Spleen (tissue), 11 donors: Measurements from ENCODE around the gene SIPA1L3. TPM values are rescaled to one million over a fixed set of nuclear protein-coding genes. Genes with fewer than 3 reads are reported as not detected.

Experiments
- DNase-seq: peaks from one replicate; pipeline ENCODE4 v3.0.0-alpha.2; 2020
- H3K27ac ChIP-seq, 8 donors: fragments of 200-600 bp; sonication (generic) in 7 of 8; 1 replicate in 4 of 8; 2 replicates in 4 of 8; pipeline versions ENCODE4 v1.5.0 to v1.8.0; 2016 to 2021; ENCODE audit warnings: inconsistent platforms in 4 of 8, mild to moderate bottlenecking in 4 of 8, moderate library complexity in 1 of 8
- H3K27me3 ChIP-seq, 7 donors: fragments of 200-600 bp; sonication (generic) in 6 of 7; replicated peaks in 1 of 7; 1 replicate in 4 of 7; 2 replicates in 3 of 7; pipeline versions ENCODE4 v1.5.0 to v1.8.0; 2016 to 2021; ENCODE audit warnings: inconsistent platforms in 3 of 7, mild to moderate bottlenecking in 1 of 7
- H3K36me3 ChIP-seq, 6 donors: fragments of 200-600 bp; sonication (generic) in 5 of 6; 1 replicate in 4 of 6; 2 replicates in 2 of 6; pipeline versions ENCODE4 v1.5.0 to v1.8.0; 2016 to 2021; ENCODE audit warnings: inconsistent platforms in 2 of 6
- H3K4me1 ChIP-seq, 6 donors: fragments of 200-600 bp; sonication (generic) in 5 of 6; 1 replicate in 3 of 6; 2 replicates in 3 of 6; pipeline versions ENCODE4 v1.5.0 to v1.8.0; 2016 to 2021; ENCODE audit warnings: inconsistent platforms in 3 of 6
- H3K4me3 ChIP-seq, 8 donors: fragments of 200-600 bp; sonication (generic) in 7 of 8; 1 replicate in 4 of 8; 2 replicates in 4 of 8; pipeline versions ENCODE4 v1.5.0 to v1.8.0; 2016 to 2021; ENCODE audit warnings: inconsistent platforms in 4 of 8, mild to moderate bottlenecking in 4 of 8, moderate library complexity in 2 of 8
- H3K9me3 ChIP-seq, 8 donors: fragments of 200-600 bp; sonication (generic) in 7 of 8; 1 replicate in 4 of 8; 2 replicates in 4 of 8; pipeline versions ENCODE4 v1.5.0 to v1.8.0; 2016 to 2021; ENCODE audit warnings: inconsistent platforms in 4 of 8
- CTCF ChIP-seq, 11 experiments: fragments of 200-600 bp in 7 of 11; fragments of 450-650 bp in 4 of 11; sonication (generic) in 4 of 11; IDR thresholded peaks in 8 of 11; conservative IDR thresholded peaks in 3 of 11; 1 replicate in 7 of 11; 2 replicates in 4 of 11; pipeline versions ENCODE4 v1.4.0 to v1.8.0; 2016 to 2021; ENCODE audit warnings: antibody characterized with exemption in 11 of 11, inconsistent platforms in 4 of 11, mild to moderate bottlenecking in 1 of 11
- POLR2A ChIP-seq, 3 donors: fragments of 450-650 bp; IDR thresholded peaks; one replicate each; pipeline ENCODE4 v1.5.1; 2017; ENCODE audit warnings: antibody characterized with exemption in 3 of 3, mild to moderate bottlenecking in 1 of 3
- POLR2AphosphoS5 ChIP-seq, 3 donors: sonication (generic); formaldehyde crosslinking; IDR thresholded peaks; one replicate each; pipeline ENCODE4 v1.5.1; 2017; ENCODE audit warnings: antibody characterized with exemption in 3 of 3
- WGBS, 5 donors: extraction: QIAGEN DNeasy Blood & Tissue Kit in 3 of 5; methylation state at CpG; one replicate each; pipeline versions ENCODE4 v1.1.5 to v1.1.7; 2013 to 2018; 5-methylcytosine and 5-hydroxymethylcytosine counted together
- intact Hi-C: fragments of 100-400 bp; cut with DNase I; formaldehyde crosslinking; loops from one replicate; pipeline ENCODE4 v1.15.0; 2023; ENCODE audit warnings: low total_unique reads
- polyA plus RNA-seq, 3 donors: library from polyadenylated mRNA; stranded (reverse); fragments of 200-250 nt; gene quantifications; one replicate each; pipeline ENCODE4 v1.2.1, GENCODE V29; 2013
- total RNA-seq, 7 donors: library from RNA; depleted of rRNA in 3 of 7; stranded (reverse); fragments of >200 nt in 3 of 7; fragmentation: NEBNext Ultra II Directional in 4 of 7; extraction: Animal tissue kit (Norgen Biotek cat#: 25700) in 4 of 7; gene quantifications; one replicate each; pipeline versions ENCODE4 v1.1.0 to v1.2.1, GENCODE V29; 2016 to 2021
- donor health status: healthy with polysubstance abuse.
- donor health status: DM: no; HTN: no; CAD: no; lungs with moderate emphysema.
- donor health status: DM: no; HTN: no; CAD: no.
- donor health status: Bipolar disorder and iron deficiency.
- donor health status: healthy.
- donor health status: DM: no; HTN: no; CAD: no.
- donor health status: DM: yes; HTN: yes; CAD: no.

Gene SIPA1L3
- total and polyA plus RNA-seq, 10 donors, result 5.4 to 62.6 (median 40.3) TPM

GRCh38 chr19:37907735-37908455 lies 887 bp downstream of the SIPA1L3 start:
- WGBS, 5 donors, result 18 to 25% (median 21%) methylated on average over 13 of the region's 13 CpGs
- H3K9me3 ChIP-seq, result no peaks in the 10 kb centered on the region
- peaks cover 16 to 66% (median 39%) of the 10 kb centered on the region in 6 donors for H3K4me1 ChIP-seq
- intact Hi-C loops, result loop anchor here (10.0 kb wide), 1 partner anchor 317 kb away; the partner anchor contains the start of gene DPF1
- peak overlapping the region in 6 of 8 donors; percentile 66 to 91 (median 86) for H3K27ac ChIP-seq
- TF ChIP-seq POLR2A (IDR thresholded peaks at IDR 0.05) (no peak), CTCF (IDR thresholded peaks at IDR 0.05 in 8 of 11, conservative IDR thresholded peaks at IDR 0.05 in 3 of 11) (no peak), POLR2AphosphoS5 (IDR thresholded peaks at IDR 0.05) (no peak)
- H3K4me3 ChIP-seq, result peak overlapping the region; percentile 69 to 100 (median 96)
- DNase-seq, result peak; percentile 38
- H3K27me3 ChIP-seq, result no peaks in the 10 kb centered on the region
- no peaks in the 10 kb centered on the region for H3K36me3 ChIP-seq

- no peaks in the 10 kb centered on the region for H3K9me3 ChIP-seq
- intact Hi-C loops, result loop anchor here (10.0 kb wide), 1 partner anchor 315 kb away; the partner anchor contains the start of gene DPF1
- no peak for DNase-seq
- H3K4me1 ChIP-seq, result peaks cover 16 to 85% (median 47%) of the 10 kb centered on the region in 6 donors
- H3K36me3 ChIP-seq, result no peaks in the 10 kb centered on the region
- H3K27me3 ChIP-seq, result no peaks in the 10 kb centered on the region
- TF ChIP-seq POLR2A (IDR thresholded peaks at IDR 0.05) (no peak), POLR2AphosphoS5 (IDR thresholded peaks at IDR 0.05) (no peak), CTCF (IDR thresholded peaks at IDR 0.05 in 8 of 11, conservative IDR thresholded peaks at IDR 0.05 in 3 of 11) (no peak)
- 61 to 86% (median 82%) methylated on average over 6 of the region's 6 CpGs for WGBS, 5 donors
- H3K4me3 ChIP-seq, result no peak overlapping the region
- H3K27ac ChIP-seq, result peak overlapping the region in 1 of 8 donors; percentile 60
Observed at GRCh38 chr19:37909661-37910199, 2.7 kb downstream of the SIPA1L3 start.

- 6 to 43% (median 22%) methylated on average over 2 of the region's 2 CpGs for whole genome bisulfite sequencing, 5 donors
- intact Hi-C loops, result no loop called here
- Histone ChIP-seq H3K27me3 (no peaks in the 10 kb centered on the region), H3K4me3 (peak overlapping the region in 3 of 8 donors; percentile 9 to 30 (median 16)), H3K36me3 (peaks cover 0 to 17% (median 0%) of the 10 kb centered on the region in 6 donors), H3K27ac (peak overlapping the region; percentile 29 to 73 (median 58)), H3K4me1 (peaks cover 7 to 92% (median 31%) of the 10 kb centered on the region in 6 donors), H3K9me3 (no peaks in the 10 kb centered on the region)
- no peak for DNase-seq
- no peak for TF ChIP-seq CTCF (IDR thresholded peaks at IDR 0.05 in 8 of 11, conservative IDR thresholded peaks at IDR 0.05 in 3 of 11)
- TF ChIP-seq POLR2AphosphoS5 (IDR thresholded peaks at IDR 0.05), result peak in 1 of 3 donors; percentile 22
Observed at GRCh38 chr19:37914908-37915307, 7.9 kb downstream of the SIPA1L3 start.
